ENCODE measurements around the gene ATP12A.

DNA sequence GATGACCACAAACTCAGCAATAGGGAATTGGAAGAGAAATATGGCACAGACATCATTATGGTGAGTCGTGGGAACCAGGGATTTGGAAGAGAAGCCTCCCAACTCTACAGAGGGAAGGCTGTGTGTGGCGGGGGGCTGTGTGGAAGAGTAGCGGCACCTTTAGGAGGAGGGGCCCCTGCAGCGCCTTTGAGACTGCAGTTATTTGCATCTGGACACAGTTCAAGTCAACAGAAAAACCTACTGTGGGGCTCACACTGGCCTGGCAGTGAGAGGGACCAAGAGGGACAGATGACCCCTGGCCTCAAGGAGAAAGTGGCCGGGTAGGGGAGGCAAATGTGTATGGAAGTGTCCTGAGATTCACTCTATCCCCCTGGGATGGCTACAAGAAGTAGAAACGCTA lies 5.1 kb downstream of the ATP12A start:
- TF ChIP-seq, protein P1, sequence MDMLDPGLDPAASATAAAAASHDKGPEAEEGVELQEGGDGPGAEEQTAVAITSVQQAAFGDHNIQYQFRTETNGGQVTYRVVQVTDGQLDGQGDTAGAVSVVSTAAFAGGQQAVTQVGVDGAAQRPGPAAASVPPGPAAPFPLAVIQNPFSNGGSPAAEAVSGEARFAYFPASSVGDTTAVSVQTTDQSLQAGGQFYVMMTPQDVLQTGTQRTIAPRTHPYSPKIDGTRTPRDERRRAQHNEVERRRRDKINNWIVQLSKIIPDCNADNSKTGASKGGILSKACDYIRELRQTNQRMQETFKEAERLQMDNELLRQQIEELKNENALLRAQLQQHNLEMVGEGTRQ (IDR thresholded peaks at IDR 0.05): no peak
- no peak for TF ChIP-seq EP300 (IDR thresholded peaks at IDR 0.05)
- TF ChIP-seq, protein P2, sequence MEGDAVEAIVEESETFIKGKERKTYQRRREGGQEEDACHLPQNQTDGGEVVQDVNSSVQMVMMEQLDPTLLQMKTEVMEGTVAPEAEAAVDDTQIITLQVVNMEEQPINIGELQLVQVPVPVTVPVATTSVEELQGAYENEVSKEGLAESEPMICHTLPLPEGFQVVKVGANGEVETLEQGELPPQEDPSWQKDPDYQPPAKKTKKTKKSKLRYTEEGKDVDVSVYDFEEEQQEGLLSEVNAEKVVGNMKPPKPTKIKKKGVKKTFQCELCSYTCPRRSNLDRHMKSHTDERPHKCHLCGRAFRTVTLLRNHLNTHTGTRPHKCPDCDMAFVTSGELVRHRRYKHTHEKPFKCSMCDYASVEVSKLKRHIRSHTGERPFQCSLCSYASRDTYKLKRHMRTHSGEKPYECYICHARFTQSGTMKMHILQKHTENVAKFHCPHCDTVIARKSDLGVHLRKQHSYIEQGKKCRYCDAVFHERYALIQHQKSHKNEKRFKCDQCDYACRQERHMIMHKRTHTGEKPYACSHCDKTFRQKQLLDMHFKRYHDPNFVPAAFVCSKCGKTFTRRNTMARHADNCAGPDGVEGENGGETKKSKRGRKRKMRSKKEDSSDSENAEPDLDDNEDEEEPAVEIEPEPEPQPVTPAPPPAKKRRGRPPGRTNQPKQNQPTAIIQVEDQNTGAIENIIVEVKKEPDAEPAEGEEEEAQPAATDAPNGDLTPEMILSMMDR (IDR thresholded peaks at IDR 0.05): no peak
- no peak for TF ChIP-seq ZC3H11A (IDR thresholded peaks at IDR 0.05)
- no peak for TF ChIP-seq CBX8 (IDR thresholded peaks at IDR 0.05)
- TF ChIP-seq MAX (IDR thresholded peaks at IDR 0.05): no peak
- TF ChIP-seq MAZ (IDR thresholded peaks at IDR 0.05; ENCODE audit: borderline replicate concordance, low read depth, low read length): no peak
- no peak for TF ChIP-seq MYC (IDR thresholded peaks at IDR 0.05; ENCODE audit: borderline replicate concordance, low read length)
- TF ChIP-seq RAD21 (conservative IDR thresholded peaks at IDR 0.05 in 1 of 2, IDR thresholded peaks at IDR 0.05 in 1 of 2): no peak
- TF ChIP-seq JUN (IDR thresholded peaks at IDR 0.05): no peak
- no peak for TF ChIP-seq MAFK (IDR thresholded peaks at IDR 0.05; ENCODE audit: partially characterized antibody)
- no peak for TF ChIP-seq POLR2A (IDR thresholded peaks at IDR 0.05; ENCODE audit: low read length)
- no peak for TF ChIP-seq KDM5A (IDR thresholded peaks at IDR 0.05)
- no peak for TF ChIP-seq ESRRA (IDR thresholded peaks at IDR 0.05; ENCODE audit: borderline replicate concordance, low read length)
